HCT116 (cell line): ENCODE results near the gene FRMD4A. TPM values are rescaled to one million over a fixed set of nuclear protein-coding genes. Genes with fewer than 3 reads are reported as not detected.

ENCODE experiments used
- ATAC-seq: fragments of 200-7000 bp; cut with Tn5 transposase; 2 replicates; pipeline ENCODE4 v1.9.1; 2020; ENCODE audit warnings: mild to moderate bottlenecking, moderate library complexity
- BruUV-seq: library from RNA; stranded (reverse); fragments of 400-500 nt; replicated peaks from 2 replicates; lab custom pipeline; 2021; lab: Mats Ljungman, UMichigan
- CTCF ChIA-PET: fragments of 300-600 bp; sonication (Branson Sonifier 250); formaldehyde crosslinking; loops from one replicate; lab custom pipeline; 2021; ENCODE audit warnings: antibody characterized with exemption; lab: Charles Lee
- POLR2A ChIA-PET: fragments of 300-600, 350-600 bp; sonication (Branson Sonifier 250); formaldehyde crosslinking; loops from one replicate; lab custom pipeline; 2021; ENCODE audit warnings: antibody characterized with exemption; lab: Charles Lee
- RAD21 ChIA-PET, 2 experiments: fragments of 300-600 bp; sonication (Branson Sonifier 250); formaldehyde crosslinking; loops; one replicate each; lab custom pipeline; 2023; ENCODE audit warnings: low total read pairs in 2 of 2; ENCODE audit not compliant: uncharacterized antibody in 2 of 2, unreplicated experiment in 2 of 2, low non-redundant PET in 1 of 2; lab: Charles Lee
- DNase-seq: peaks from one replicate; pipeline ENCODE4 v3.0.0-alpha.2; 2010; ENCODE audit warnings: low read depth, low spot score
- H2AFZ ChIP-seq: fragments of 200-600 bp; shearing (Covaris generic), sonication (generic); 2 replicates; pipeline ENCODE4 v1.6.1; 2017; ENCODE audit warnings: low read depth, mixed run types, mixed read lengths, antibody characterized with exemption, low read length; ENCODE audit not compliant: poor library complexity, severe bottlenecking
- H3K27ac ChIP-seq: 2 replicates; pipeline ENCODE4 v1.5.1; 2012; ENCODE audit warnings: low read depth, low read length
- H3K27me3 ChIP-seq: fragments of 200-600 bp; sonication (generic); 2 replicates; pipeline ENCODE4 v1.6.1; 2016; ENCODE audit warnings: mixed run types, low read length, mixed read lengths; ENCODE audit not compliant: insufficient read depth
- H3K36me3 ChIP-seq, 2 experiments: fragments of 200-500 bp in 1 of 2; fragments of 200-600 bp in 1 of 2; sonication (Bioruptor generic) in 1 of 2; sonication (generic) in 1 of 2; 2 replicates each; pipeline versions ENCODE4 v1.5.1 to v1.6.1; 2014 to 2016; ENCODE audit warnings: low read length in 2 of 2, inconsistent platforms in 1 of 2, mixed read lengths in 1 of 2, mixed run types in 1 of 2; ENCODE audit not compliant: insufficient read depth in 2 of 2, control insufficient read depth in 1 of 2
- H3K4me1 ChIP-seq, 2 experiments: fragments of 200-600 bp in 1 of 2; sonication (generic) in 1 of 2; 2 replicates each; pipeline versions ENCODE4 v1.5.1 to v1.6.1; 2012 to 2017; ENCODE audit warnings: low read length in 2 of 2, inconsistent platforms in 1 of 2, mild to moderate bottlenecking in 1 of 2, mixed read lengths in 1 of 2, mixed run types in 1 of 2, moderate library complexity in 1 of 2; ENCODE audit not compliant: insufficient read depth in 2 of 2, control insufficient read depth in 1 of 2
- H3K4me2 ChIP-seq: fragments of 200-600 bp; sonication (generic); 2 replicates; pipeline ENCODE4 v1.6.1; 2017; ENCODE audit warnings: mixed run types, low read length, mixed read lengths
- H3K4me3 ChIP-seq, 2 experiments: fragments of 200-600 bp in 1 of 2; sonication (generic) in 1 of 2; replicated peaks in 1 of 2; 2 replicates each; pipeline ENCODE4 v1.5.1; 2011 to 2016; ENCODE audit warnings: low read length in 2 of 2, control low read depth in 1 of 2, low read depth in 1 of 2, mild to moderate bottlenecking in 1 of 2, mixed read lengths in 1 of 2, mixed run types in 1 of 2
- H3K79me2 ChIP-seq: fragments of 200-600 bp; sonication (generic); 2 replicates; pipeline ENCODE4 v1.6.1; 2017; ENCODE audit warnings: mild to moderate bottlenecking, mixed run types, low read length, moderate library complexity, mixed read lengths; ENCODE audit not compliant: insufficient read depth
- H3K9ac ChIP-seq: fragments of 200-600 bp; sonication (generic); 2 replicates; pipeline ENCODE4 v1.6.1; 2016; ENCODE audit warnings: low read length, mixed read lengths
- H3K9me2 ChIP-seq: fragments of 200-600 bp; sonication (generic), shearing (Covaris generic); 2 replicates; pipeline ENCODE4 v1.6.1; 2017; ENCODE audit warnings: mixed run types, mild to moderate bottlenecking, moderate library complexity; ENCODE audit not compliant: insufficient read depth
- H3K9me3 ChIP-seq, 2 experiments: fragments of 200-500 bp in 1 of 2; fragments of 200-600 bp in 1 of 2; sonication (Bioruptor generic) in 1 of 2; sonication (generic) in 1 of 2; 2 replicates each; pipeline ENCODE4 v1.6.1; 2014 to 2017; ENCODE audit warnings: low read length in 2 of 2, mixed read lengths in 2 of 2, inconsistent platforms in 1 of 2, low read depth in 1 of 2, mild to moderate bottlenecking in 1 of 2, mixed run types in 1 of 2, moderate library complexity in 1 of 2; ENCODE audit not compliant: control insufficient read depth in 1 of 2, insufficient read depth in 1 of 2
- H4K20me1 ChIP-seq: fragments of 200-600 bp; sonication (generic), shearing (Covaris generic); 2 replicates; pipeline ENCODE4 v1.6.1; 2017; ENCODE audit warnings: mixed run types, mild to moderate bottlenecking, moderate library complexity; ENCODE audit not compliant: insufficient read depth
- EGR1 ChIP-seq: IDR thresholded peaks from 2 replicates; pipeline ENCODE4 v1.6.1; 2012; ENCODE audit warnings: low read depth
- ELF1 ChIP-seq: IDR thresholded peaks from 2 replicates; pipeline ENCODE4 v1.6.1; 2012; ENCODE audit warnings: low read depth, borderline replicate concordance
- EZH2phosphoT487 ChIP-seq: fragments of 200-600 bp; IDR thresholded peaks from 2 replicates; pipeline ENCODE4 v1.6.1; 2018; ENCODE audit warnings: antibody characterized with exemption, borderline replicate concordance
- intact Hi-C: fragments of 100-400 bp; cut with micrococcal nuclease; formaldehyde crosslinking; loops from 2 replicates; pipeline ENCODE4 v1.10.0; 2022
- total RNA-seq: library from RNA; stranded (reverse); gene quantifications from one replicate; pipeline ENCODE4 v1.2.1, GENCODE V29; 2021; ENCODE audit not compliant: unreplicated experiment
- TF ChIP-seq, protein P1 (sequence below): IDR thresholded peaks from 2 replicates; pipeline ENCODE4 v1.6.1; 2012; ENCODE audit warnings: low read depth

The FRMD4A gene
- total RNA-seq, 1 experiment from 2014 or later = 0.20 TPM

GRCh38 chr10:13970957-13971353, 359.8 kb downstream of the FRMD4A start (continued):
- no peak for TF ChIP-seq ELF1

- H3K4me2 ChIP-seq = no peak overlapping the region
- no peaks in the 10 kb centered on the region for H3K9me2 ChIP-seq
- intact Hi-C loops = no loop called here
- ATAC-seq (no peak), DNase-seq (no peak)
- H3K4me1 ChIP-seq = no peaks in the 10 kb centered on the region
- peaks cover 35% of the 10 kb centered on the region for H3K27me3 ChIP-seq
- no peak overlapping the region for H3K4me3 ChIP-seq
- ChIA-PET CTCF (no interaction called here), RAD21 (no interaction called here), POLR2A (no interaction called here)
- H3K27ac ChIP-seq = no peak overlapping the region
- H3K9me3 ChIP-seq = no peaks in the 10 kb centered on the region
- no peaks in the 10 kb centered on the region for H3K79me2 ChIP-seq
- no peaks in the 10 kb centered on the region for H3K36me3 ChIP-seq
- BruUV-seq = no TSS peak
- no peaks in the 10 kb centered on the region for H4K20me1 ChIP-seq
- no peak overlapping the region for H2AFZ ChIP-seq
- no peak overlapping the region for H3K9ac ChIP-seq
- TF ChIP-seq, protein P1, sequence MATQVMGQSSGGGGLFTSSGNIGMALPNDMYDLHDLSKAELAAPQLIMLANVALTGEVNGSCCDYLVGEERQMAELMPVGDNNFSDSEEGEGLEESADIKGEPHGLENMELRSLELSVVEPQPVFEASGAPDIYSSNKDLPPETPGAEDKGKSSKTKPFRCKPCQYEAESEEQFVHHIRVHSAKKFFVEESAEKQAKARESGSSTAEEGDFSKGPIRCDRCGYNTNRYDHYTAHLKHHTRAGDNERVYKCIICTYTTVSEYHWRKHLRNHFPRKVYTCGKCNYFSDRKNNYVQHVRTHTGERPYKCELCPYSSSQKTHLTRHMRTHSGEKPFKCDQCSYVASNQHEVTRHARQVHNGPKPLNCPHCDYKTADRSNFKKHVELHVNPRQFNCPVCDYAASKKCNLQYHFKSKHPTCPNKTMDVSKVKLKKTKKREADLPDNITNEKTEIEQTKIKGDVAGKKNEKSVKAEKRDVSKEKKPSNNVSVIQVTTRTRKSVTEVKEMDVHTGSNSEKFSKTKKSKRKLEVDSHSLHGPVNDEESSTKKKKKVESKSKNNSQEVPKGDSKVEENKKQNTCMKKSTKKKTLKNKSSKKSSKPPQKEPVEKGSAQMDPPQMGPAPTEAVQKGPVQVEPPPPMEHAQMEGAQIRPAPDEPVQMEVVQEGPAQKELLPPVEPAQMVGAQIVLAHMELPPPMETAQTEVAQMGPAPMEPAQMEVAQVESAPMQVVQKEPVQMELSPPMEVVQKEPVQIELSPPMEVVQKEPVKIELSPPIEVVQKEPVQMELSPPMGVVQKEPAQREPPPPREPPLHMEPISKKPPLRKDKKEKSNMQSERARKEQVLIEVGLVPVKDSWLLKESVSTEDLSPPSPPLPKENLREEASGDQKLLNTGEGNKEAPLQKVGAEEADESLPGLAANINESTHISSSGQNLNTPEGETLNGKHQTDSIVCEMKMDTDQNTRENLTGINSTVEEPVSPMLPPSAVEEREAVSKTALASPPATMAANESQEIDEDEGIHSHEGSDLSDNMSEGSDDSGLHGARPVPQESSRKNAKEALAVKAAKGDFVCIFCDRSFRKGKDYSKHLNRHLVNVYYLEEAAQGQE = no peak
- TF ChIP-seq EZH2phosphoT487 (no peak), EGR1 (no peak)
Measured at GRCh38 chr10:13970236-13970956, 360.3 kb downstream of the FRMD4A start.
